CD4-positive, alpha-beta T cell treated with Interferon alpha-2 for 1 hour (primary cell): ENCODE measurements around the gene MAP6.
"Not testable (repeated sequence)": the region's sequence is repeated elsewhere in the genome, so short reads cannot be mapped to it uniquely, and the experiment has no call there.

Experiments used
- DNase-seq, 2 donors: peaks; one replicate each; pipeline ENCODE4 v3.0.0-alpha.2; 2020 to 2022

The MAP6 gene

DNA sequence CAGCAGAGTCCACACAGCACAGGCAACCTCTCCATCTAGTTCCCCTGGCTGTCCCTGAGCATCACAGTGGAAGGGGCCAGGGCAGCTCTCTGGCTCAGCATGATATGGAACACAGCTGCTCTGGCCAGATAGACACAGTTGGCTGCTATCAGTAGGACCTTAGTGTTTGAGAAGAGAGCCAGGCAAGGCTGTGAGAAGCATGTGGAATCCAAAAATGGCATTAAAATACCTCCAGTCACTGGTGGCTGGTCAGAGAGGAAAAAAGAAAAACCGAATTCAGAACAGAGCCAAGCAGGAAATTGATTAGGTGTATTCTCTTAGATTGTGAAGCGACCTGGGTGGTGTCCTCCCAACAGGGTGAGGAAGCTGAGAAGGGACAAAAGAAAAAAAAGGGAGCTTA, 78.9 kb downstream of the MAP6 start:
- no peak for DNase-seq

DNA sequence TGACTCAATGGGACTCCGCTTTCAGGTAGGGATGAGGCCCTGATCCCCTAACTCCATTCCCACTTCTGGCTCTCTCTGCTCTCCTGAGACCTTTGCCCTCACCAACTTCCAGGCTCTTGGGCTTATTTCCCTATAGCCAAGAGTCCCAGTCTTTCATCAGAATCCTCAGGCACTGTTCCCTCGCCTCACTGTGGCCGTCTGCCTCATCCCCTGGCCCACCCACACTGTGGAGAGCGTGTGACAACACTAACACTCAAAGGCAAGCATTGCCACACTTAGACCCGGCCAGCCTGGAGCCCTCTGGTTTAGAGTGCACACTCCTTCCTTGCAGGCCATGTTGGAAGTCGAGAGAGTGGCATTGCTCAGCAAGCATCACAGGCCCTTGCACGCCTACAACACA, 79.8 kb downstream of the MAP6 start:
- no peak for DNase-seq

DNA sequence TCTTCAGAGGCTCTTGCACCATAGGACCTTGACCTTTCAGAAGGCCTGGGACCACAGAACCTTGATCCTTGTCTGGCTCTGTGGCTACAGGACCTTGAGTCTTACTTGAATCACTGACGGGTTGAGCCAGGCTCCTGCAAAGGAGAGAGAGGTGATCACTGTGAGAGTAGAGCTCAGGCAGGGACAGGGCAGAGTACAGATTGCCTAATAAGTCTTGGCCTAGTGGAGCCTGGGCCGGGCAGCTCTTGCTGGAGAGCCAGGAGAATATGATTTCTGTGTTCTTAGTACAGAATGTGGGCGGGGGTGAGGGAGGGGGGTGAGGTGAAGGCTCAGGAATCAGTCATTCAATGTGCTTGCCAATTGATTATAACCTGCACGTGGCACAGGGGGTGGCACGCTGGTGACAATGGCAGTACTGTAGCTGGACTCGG, 80.8 kb downstream of the MAP6 start:
- DNase-seq: no peak

DNA sequence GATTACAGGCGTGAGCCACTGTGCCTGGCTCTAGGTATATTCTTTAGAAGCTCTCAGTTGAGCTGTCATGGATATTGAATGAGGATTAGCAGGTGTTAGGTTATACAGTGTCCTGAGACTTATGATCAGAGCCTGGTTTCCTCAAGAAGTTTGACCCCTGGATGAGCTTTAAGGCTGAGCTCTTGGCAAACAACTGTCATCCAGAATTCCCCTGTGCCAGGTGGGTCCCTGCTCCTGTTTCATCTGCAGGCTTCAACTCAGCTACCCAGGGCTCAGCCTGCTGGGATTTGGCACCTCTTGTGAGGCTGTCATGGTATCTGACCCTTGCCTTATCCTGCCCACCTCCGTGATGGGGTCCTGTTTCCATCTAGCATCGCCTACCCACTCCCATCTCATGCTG, 82.4 kb downstream of the MAP6 start:
- DNase-seq: no peak

DNA sequence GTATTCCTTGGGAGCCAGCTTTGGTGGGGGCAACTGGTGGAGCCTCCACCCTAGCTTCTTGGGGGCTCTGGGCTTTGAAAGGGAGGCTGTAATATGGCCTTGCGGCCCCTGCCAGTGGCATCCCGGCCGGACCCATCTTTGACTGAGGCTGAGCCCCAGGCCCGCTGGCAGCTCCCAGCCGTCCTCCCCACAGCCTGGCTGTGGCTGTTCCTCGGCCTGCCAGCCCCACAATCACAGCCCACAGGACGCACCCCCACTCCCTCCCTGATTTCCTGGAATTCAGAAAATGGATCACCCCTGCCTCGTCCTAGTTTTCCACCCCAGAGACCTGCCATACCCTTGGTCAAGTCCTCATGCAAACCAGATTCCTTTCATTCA, 83.6 kb downstream of the MAP6 start:
- DNase-seq: no peak

DNA sequence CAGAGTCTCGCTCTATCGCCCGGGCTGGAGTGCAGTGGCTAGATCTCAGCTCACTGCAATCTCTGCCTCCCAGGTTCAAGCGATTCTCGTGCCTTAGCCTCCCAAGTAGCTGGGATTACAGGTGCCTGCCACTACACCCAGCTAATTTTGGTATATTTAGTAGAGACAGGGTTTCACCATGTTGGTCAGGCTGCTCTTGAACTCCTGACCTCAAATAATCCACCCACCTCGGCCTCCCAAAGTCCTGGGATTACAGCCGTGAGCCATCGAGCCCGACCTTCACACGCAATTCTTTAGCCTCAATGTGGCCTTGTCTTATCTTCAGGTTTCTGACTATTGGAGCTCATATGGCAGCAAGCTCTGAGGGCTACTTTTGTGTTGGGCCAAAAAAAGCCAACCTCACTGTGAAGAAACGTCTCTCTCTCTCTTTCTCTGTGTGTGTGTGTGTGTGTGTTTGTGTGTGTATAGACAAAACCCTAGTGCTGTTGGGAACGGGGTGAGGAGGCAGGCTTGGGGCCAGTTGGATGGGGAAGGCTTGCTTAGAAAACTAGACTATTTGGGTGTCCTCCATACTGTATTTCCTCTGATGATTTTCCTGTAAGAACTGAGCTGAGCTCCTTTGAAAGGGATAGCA, 84.1 kb downstream of the MAP6 start:
- not testable (repeated sequence) for DNase-seq

DNA sequence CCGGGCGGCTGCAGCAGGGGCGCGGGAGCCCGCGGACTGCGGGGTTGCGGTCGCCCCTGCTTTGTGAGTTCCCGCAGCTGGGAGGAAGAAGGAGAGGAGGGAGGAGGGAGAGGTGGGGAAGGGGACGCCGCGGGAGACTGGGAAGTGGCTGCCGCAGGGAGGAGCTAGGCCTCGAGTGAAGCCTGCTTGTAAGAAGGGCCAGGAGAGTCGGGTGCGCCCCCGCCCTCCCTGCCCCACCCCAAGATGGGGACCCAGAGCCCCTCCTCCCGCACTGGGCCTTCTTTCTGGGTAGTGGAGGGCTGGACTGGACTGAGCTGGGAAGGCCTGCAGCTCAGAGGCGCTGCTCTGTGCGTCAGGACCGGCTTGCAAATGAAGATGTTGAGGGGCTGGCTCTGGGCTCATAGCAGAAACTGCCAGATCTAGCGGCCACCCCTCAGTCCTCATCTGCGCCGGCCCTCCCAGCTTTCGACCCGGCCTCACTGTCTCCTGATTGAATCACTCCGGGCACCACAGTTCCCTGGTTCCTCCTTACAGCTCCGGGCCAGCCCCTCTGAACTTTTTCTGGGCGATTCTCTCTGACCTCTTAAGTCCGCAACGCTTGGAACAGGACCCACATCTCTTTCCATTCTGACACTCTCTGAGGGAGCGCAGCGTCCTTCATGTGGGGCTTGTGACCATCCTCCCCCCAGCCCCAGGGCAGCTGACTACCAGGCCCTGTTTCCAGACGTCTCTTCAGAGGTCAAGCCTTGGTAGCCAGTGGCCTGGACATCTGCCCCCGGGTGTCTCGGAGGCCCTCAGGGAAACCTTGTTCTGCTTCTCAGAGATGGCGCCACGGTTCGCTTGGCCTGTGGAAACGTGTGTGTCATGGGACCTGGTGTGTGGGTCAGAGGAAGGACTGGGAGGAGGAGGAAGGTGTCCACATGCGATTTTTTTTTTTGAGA, 84.8 kb downstream of the MAP6 start:
- DNase-seq: no peak

DNA sequence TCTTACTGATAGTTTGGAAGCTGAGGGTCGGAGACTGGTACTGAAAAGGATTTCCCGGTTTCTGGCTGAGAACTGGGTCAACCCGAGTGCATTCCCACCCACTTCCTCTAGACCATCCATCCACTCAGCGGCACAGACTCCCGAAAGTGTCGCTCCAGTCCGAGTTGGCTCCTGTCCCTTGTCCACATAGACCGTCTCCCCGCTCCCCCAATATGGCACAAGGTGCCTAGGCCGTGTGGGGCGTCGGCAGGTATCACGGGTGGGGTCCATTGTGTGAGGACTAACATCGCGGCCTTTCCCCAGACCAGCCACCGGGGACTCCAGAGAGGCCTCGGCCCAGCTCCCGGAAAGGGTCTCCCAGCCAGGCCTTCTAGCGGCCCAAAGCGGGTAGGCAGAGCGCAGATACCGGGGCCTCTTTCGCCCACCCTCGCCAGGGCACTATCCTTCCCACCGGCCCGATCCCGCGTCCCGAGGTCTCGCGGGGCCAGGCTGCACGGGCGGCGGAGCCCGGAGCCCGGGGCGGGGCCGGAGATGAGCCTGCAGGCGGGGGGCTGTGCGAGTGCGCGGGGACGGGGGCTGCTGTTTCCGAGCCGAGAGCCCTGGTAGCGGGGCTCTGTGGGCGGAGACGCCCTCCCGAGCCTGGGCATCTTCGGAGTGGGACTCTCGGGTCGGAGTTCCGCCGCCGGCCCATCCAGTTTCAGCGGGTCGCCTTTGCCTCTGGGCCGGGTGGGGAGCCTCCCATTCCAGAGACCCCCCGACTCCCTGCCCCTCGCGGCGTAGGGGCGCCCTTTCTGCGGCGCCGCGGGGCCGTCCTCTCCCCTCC, 85.7 kb downstream of the MAP6 start:
- DNase-seq: peak; percentile 27 to 45

DNA sequence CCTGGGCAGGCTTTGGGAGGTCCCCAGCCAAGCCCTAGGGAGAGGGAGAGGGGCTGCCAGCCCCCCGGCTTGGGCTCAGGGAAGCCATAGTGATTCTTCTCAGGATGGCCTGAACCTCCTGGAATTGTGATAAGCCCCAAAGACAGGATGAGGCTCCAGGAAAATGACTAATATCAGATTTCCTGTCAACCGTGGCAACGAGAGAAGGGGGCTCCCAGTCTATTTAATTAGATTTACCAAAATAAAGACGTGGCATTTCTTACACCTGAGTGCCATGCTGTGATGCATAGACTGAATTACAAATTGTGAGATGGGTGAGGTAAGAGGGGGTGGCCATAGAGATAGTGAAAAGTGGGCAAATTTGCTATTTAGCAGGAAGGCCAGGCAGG, 86.3 kb downstream of the MAP6 start:
- DNase-seq: no peak

DNA sequence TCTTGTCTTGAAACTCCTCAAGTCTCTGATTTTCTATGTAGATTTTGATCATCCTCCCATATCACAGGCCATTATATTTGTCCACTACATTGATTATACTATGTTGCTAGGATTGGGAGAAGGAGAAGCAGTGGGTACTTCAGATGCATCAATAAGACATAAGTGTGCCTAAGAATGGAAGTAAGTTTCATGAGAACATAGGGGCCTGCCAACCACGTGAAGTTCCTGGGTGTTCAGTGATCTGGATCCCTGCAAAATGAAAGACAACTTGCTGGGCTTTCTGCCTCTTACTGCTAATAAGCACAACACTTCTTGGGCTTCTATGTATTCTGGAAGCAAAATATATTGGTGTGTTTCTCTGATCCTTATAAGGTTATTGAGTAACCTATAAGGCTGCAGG, 89.0 kb downstream of the MAP6 start:
- DNase-seq: no peak

DNA sequence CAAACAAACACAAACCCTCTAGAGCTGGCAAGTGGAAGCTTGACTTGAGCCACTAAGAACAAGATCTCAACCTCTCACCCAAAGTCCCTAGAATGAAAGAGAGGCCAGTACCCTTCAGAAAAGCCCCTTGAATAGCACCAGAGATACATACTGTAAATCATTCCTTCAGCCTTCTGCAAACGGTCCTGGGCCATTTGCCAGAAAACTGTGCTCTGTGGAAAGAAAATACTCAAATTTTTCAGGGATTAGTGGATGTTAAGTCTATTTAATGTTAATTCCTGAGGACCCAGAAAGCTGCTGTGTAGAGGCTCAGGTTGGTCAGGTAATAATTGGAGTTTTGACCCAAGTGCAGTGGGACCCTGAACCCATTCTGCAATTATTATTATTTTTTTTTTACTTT, 89.9 kb downstream of the MAP6 start:
- no peak for DNase-seq

DNA sequence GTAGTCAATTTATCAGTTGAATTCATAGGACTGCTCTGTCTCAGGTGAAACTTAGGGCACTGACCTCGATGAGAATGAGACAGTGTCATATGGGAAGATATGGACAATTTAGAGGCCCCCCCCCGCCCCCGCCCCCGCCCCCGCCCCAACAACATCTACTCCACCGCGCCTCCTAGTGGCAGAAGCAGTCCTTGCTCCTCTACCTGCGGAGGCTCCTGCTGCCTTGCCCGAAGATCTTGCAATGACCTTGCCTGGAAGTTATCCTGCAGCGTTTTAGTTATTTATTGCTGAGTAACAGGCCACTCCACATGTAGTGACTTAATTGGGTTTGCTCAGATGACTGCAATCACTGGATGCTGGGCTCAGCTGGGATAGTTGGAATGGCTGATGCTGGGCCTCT, 91.6 kb downstream of the MAP6 start:
- peak; percentile 35 to 60 for DNase-seq

DNA sequence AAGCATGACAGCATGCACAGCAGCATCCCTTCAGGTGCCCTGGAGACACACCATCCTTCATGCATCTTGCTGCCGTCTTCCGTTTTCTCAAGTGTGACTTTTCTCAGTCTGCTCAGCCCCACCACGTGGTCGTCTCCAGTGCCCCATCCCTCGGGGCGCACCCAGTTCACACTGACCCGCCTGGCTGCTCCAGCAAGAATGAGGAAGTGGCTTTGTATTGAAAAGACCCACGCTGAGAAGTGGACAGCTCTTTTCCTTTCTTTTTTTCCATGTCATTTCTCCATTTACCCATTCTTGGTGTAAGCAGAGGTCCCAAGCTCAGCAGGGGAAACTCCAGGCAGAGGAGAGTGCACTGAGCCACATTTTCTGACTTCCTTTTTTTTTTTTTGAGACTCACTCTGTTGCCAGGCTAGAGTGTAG, 92.3 kb downstream of the MAP6 start:
- peak; percentile 16 to 65 for DNase-seq

DNA sequence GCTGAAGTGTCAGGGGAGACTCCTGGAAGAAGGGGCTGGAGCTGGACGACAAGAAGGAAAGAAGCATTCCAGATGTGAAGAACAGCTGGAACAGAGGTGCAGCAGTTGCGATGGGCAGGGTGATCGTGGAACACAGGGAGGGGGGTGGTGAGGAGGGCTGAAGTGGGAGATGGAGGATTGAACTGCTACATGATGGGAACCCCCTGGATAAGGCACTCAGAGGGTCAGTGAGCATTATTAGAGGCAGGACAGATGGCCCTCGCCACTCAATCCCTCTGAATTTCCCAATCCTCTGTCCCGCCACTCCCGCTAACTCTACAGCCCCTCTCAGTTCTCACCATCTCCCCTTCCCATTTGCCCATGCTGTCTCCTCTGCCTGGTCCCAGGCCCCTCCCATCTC, 92.8 kb downstream of the MAP6 start:
- no peak for DNase-seq

DNA sequence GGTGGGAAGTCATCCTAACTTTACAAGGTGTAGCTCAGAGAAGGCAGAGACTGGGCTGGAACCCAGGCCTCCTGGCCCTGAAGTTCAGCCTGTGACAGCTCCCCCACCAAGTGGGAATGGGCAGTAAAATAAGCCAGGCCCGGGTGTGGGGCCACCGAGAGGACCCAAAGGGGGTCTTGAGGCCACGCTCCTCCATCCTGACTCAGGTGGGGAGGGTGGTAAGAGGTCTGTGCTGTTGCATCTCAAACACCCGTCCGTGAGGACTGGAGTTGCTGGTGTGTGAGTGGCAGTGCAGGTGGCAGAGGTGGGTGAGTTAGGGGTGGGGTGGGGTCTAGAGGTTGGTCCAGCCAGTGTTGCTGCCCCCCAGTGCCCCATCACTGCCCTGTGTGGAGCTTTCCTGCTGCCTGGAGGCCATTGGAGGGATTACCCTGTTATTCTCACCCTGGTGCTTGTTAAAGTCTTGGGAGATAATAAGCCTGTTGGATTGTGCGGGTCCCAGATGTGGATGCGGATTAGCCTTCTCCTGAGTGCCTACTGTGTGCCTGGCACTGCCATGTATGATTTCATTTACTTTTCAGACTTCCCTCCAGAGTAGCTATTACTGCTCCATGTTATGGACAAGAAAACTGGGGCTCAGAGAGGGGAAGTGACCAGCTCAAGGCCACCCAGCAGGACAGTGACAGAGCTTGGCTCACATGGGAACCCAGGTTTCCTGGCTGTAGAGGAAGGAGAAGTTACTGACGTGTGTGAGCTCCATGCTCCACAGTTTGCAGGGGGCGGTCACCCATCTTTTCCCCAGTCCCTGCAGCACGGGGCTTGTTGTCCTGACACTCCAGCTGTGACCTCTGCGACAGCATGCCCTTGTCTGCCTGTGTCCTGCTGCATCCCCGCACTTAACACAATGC, 93.9 kb downstream of the MAP6 start:
- DNase-seq: no peak

DNA sequence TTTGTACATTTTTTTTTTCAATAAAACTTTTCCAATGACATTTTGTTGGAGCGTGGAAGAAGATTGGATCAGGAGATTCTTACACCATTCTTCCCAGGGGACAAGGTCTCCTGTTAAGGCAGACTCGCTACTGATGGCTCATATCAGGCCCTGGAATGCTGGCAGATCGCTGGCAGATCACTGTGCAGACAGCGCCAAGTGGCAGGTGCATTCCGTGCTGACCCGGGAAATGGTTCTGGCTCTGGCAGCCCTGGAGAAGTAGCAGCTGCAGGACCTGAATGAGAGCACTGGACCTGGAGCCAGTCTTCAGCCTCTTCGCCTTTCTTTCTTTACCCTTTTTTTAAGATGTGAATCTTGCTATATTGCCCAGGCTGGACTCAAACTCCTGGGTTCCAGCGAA, 96.1 kb downstream of the MAP6 start:
- no peak for DNase-seq

DNA sequence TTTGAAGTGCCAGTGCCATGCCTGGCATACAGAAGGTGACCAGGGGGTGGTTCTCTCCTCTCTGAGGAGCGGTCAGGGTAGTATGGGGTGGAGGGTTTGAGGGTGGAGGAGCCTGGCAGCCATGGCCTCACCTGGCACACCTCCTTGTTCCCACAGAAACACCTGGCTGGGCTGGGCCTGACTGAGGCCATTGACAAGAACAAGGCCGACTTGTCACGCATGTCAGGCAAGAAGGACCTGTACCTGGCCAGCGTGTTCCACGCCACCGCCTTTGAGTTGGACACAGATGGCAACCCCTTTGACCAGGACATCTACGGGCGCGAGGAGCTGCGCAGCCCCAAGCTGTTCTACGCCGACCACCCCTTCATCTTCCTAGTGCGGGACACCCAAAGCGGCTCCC, 97.2 kb downstream of the MAP6 start:
- no peak for DNase-seq

DNA sequence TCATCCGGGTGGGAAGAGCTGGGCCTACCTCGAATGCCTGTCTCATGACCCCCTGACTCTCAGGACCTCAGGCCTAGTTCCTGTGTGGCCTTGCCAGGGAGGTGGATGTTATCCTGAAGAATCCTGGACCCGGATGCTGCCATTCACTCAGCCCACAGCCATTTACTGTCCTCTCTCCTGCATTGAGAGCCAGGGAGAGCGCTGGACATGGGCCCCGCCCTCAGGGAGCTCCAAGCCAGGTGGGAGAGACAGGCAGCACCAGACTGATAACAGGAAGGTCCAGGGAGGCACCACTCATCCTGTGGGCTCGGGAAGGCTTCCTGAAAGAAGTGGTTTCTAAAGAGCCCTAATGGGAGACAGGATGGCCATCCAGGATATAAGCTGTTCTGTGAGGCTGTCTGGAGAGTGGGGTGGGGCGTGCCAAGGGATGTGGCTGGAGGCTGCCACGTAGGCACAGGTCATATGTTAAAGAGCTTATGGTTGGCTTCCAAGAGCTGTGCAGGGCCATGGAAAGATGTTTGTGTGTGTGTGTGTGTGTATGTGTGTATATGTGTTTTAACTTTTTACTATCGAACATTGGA, 98.2 kb downstream of the MAP6 start:
- no peak for DNase-seq

DNA sequence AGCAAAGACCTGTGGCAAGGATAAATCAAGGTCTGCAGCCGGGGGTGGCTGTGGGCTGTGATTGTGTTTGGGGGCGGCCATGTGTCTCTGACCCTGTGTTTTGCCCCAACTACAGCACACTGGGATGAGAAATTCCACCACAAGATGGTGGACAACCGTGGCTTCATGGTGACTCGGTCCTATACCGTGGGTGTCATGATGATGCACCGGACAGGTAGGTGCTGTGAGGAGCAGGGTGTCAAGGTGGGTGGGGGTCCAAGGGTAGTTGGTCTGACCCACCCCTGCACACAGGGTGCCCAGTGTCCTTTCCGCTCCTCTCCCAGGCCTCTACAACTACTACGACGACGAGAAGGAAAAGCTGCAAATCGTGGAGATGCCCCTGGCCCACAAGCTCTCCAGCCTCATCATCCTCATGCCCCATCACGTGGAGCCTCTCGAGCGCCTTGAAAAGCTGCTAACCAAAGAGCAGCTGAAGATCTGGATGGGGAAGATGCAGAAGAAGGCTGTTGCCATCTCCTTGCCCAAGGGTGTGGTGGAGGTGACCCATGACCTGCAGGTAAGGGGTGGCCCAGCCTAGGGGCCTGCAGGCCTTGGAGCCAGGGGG, 100.1 kb downstream of the MAP6 start:
- no peak for DNase-seq

DNA sequence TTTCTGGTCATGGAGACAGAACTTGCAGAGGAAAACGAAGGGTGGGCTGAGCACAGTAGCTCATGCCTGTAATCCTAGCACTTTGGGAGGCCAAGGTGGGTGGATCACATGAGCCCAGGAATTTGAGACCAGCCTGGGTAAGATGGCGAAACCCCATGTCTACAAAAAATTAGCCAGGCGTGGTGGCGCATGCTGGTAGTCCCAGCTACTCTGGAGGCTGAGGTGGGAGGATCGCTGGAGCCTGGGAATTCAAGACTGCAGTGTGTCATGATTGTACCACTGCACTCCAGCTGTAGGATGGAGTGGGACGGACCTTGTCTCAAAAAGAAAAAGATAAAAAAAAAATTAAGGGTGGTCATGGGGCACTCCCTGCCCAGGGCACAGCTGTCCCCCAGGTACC, 100.9 kb downstream of the MAP6 start:
- no peak for DNase-seq

DNA sequence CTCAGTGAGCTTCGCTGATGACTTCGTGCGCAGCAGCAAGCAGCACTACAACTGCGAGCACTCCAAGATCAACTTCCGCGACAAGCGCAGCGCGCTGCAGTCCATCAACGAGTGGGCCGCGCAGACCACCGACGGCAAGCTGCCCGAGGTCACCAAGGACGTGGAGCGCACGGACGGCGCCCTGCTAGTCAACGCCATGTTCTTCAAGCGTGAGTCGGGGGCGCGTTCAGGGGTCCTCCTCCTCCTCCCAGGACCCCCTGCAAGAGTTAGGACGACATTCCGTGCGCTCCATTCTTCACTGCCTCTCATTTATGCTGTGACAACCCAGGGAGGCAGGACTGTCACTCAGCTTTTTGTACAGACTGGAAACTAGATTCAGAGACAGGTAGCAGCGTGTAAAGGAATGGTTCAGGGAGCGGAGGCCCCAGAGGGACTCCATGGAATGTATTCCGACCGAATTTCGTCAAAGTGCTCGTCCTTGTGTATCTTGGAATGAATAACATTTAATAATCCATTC, 102.0 kb downstream of the MAP6 start:
- no peak for DNase-seq
